H1 (cell line): ENCODE measurements around the gene ENDOU. TPM values are rescaled to one million over a fixed set of nuclear protein-coding genes. Genes with fewer than 3 reads are reported as not detected.

Experiments used
- CTCF ChIA-PET: fragments of 300-600 bp; sonication (Branson Sonifier 250); formaldehyde crosslinking; loops from one replicate; lab custom pipeline; 2021; ENCODE audit not compliant: partially characterized antibody; lab: Charles Lee
- POLR2A ChIA-PET: fragments of 300-600 bp; sonication (Branson Sonifier 250); formaldehyde crosslinking; loops from one replicate; lab custom pipeline; 2021; ENCODE audit warnings: inconsistent platforms; ENCODE audit not compliant: partially characterized antibody; lab: Charles Lee
- DNase-seq, 2 experiments: peaks; one replicate each; pipeline versions ENCODE4 v3.0.0 to v3.0.0-alpha.2; 2010 to 2022; ENCODE audit warnings: low spot score in 2 of 2, low read depth in 1 of 2, mixed read lengths in 1 of 2
- FAIRE-seq: peaks from 2 replicates; lab custom pipeline; 2011; peaks lifted over from hg19 to GRCh38; lab: Jason Lieb, UNC
- H2AFZ ChIP-seq: 2 replicates; pipeline ENCODE4 v1.8.1; 2012; ENCODE audit warnings: low read length, inconsistent platforms
- H2AK5ac ChIP-seq: 2 replicates; pipeline ENCODE4 v1.6.1; 2013; ENCODE audit warnings: low read depth, low read length
- H2BK120ac ChIP-seq: replicated peaks from 2 replicates; pipeline ENCODE3; 2013; ENCODE audit warnings: low read depth, low read length, inconsistent platforms
- H2BK12ac ChIP-seq: 2 replicates; pipeline ENCODE4 v1.6.1; 2013; ENCODE audit warnings: low read depth, low read length
- H2BK15ac ChIP-seq: 2 replicates; pipeline ENCODE4 v1.6.1; 2013; ENCODE audit warnings: low read length
- H2BK20ac ChIP-seq: 2 replicates; pipeline ENCODE4 v1.6.1; 2013; ENCODE audit warnings: low read length
- H2BK5ac ChIP-seq: 2 replicates; pipeline ENCODE4 v1.6.1; 2013; ENCODE audit warnings: low read depth, low read length
- H3K14ac ChIP-seq: 2 replicates; pipeline ENCODE4 v1.6.1; 2013; ENCODE audit warnings: inconsistent platforms; ENCODE audit not compliant: insufficient read length
- H3K18ac ChIP-seq: 2 replicates; pipeline ENCODE4 v1.6.1; 2013; ENCODE audit warnings: low read length; ENCODE audit errors: extremely low read depth
- H3K23ac ChIP-seq: 2 replicates; pipeline ENCODE4 v1.6.1; 2013; ENCODE audit warnings: inconsistent platforms; ENCODE audit not compliant: insufficient read length
- H3K23me2 ChIP-seq: 2 replicates; pipeline ENCODE4 v1.6.1; 2013; ENCODE audit warnings: low read depth, low read length
- H3K27ac ChIP-seq: 2 replicates; pipeline ENCODE4 v1.6.1; 2011; ENCODE audit warnings: low read depth, low read length, inconsistent platforms
- H3K27me3 ChIP-seq, 4 experiments: replicated peaks in 1 of 4; 1 replicate in 1 of 4; 2 replicates in 3 of 4; pipeline versions ENCODE4 v1.6.1 to v1.8.1; 2011 to 2013; ENCODE audit warnings: low read length in 3 of 4, mild to moderate bottlenecking in 3 of 4, inconsistent platforms in 2 of 4, mixed read lengths in 2 of 4, moderate library complexity in 1 of 4; ENCODE audit not compliant: control insufficient read depth in 3 of 4, insufficient read depth in 3 of 4; ENCODE audit errors: extremely low read depth in 1 of 4
- H3K36me3 ChIP-seq, 4 experiments: 2 replicates each; pipeline versions ENCODE4 v1.6.1 to v1.8.1; 2011 to 2013; ENCODE audit warnings: mild to moderate bottlenecking in 4 of 4, low read length in 3 of 4, moderate library complexity in 2 of 4, control low read depth in 1 of 4, inconsistent platforms in 1 of 4; ENCODE audit not compliant: insufficient read depth in 4 of 4, control insufficient read depth in 2 of 4
- H3K4ac ChIP-seq: replicated peaks from 2 replicates; pipeline ENCODE3; 2013; ENCODE audit warnings: low read length, low read depth, mixed read lengths, inconsistent platforms; ENCODE audit not compliant: insufficient read length
- H3K4me1 ChIP-seq, 4 experiments: replicated peaks in 1 of 4; 1 replicate in 1 of 4; 2 replicates in 3 of 4; pipeline versions ENCODE4 v1.6.1 to v1.8.1; 2011 to 2013; ENCODE audit warnings: low read length in 3 of 4, inconsistent platforms in 2 of 4, mixed read lengths in 1 of 4; ENCODE audit not compliant: insufficient read depth in 4 of 4, control insufficient read depth in 3 of 4
- H3K4me2 ChIP-seq, 2 experiments: 2 replicates each; pipeline versions ENCODE4 v1.6.1 to v1.8.1; 2011 to 2013; ENCODE audit warnings: low read depth in 2 of 2, low read length in 2 of 2, control low read depth in 1 of 2, inconsistent platforms in 1 of 2, mild to moderate bottlenecking in 1 of 2; ENCODE audit not compliant: insufficient read depth in 1 of 2
- H3K4me3 ChIP-seq, 4 experiments: fragments of 200-600, 300-600 bp in 1 of 4; sonication (generic), shearing (Covaris generic), sonication (Bioruptor Twin) in 1 of 4; 2 replicates each; pipeline versions ENCODE4 v1.5.1 to v1.8.1; 2011 to 2016; ENCODE audit warnings: low read length in 4 of 4, low read depth in 3 of 4, control low read depth in 2 of 4, inconsistent platforms in 2 of 4, mild to moderate bottlenecking in 2 of 4, mixed read lengths in 1 of 4, moderate library complexity in 1 of 4; ENCODE audit not compliant: insufficient read depth in 2 of 4; ENCODE audit errors: extremely low read depth in 1 of 4
- H3K56ac ChIP-seq: replicated peaks from 2 replicates; pipeline ENCODE3; 2013; ENCODE audit warnings: low read depth, mild to moderate bottlenecking, mixed read lengths, low read length, inconsistent platforms; ENCODE audit not compliant: insufficient read length
- H3K79me1 ChIP-seq: 2 replicates; pipeline ENCODE4 v1.6.1; 2013; ENCODE audit warnings: low read depth, low read length, control low read depth
- H3K79me2 ChIP-seq, 2 experiments: 2 replicates each; pipeline versions ENCODE4 v1.6.1 to v1.8.1; 2012 to 2013; ENCODE audit warnings: low read length in 2 of 2, mild to moderate bottlenecking in 2 of 2, inconsistent platforms in 1 of 2; ENCODE audit not compliant: insufficient read depth in 2 of 2, control insufficient read depth in 1 of 2
- H3K9ac ChIP-seq, 4 experiments: replicated peaks in 1 of 4; 1 replicate in 1 of 4; 2 replicates in 3 of 4; pipeline versions ENCODE4 v1.6.1 to v1.8.1; 2011 to 2013; ENCODE audit warnings: low read depth in 3 of 4, low read length in 3 of 4, control low read depth in 2 of 4, mild to moderate bottlenecking in 2 of 4, moderate library complexity in 2 of 4, inconsistent platforms in 1 of 4; ENCODE audit errors: extremely low read depth in 1 of 4
- H3K9me3 ChIP-seq, 2 experiments: 2 replicates each; pipeline versions ENCODE4 v1.6.1 to v1.8.1; 2012 to 2013; ENCODE audit warnings: mild to moderate bottlenecking in 2 of 2, moderate library complexity in 2 of 2, control low read depth in 1 of 2, inconsistent platforms in 1 of 2, low read depth in 1 of 2, low read length in 1 of 2, mixed read lengths in 1 of 2; ENCODE audit not compliant: insufficient read depth in 2 of 2
- H4K20me1 ChIP-seq, 2 experiments: replicated peaks in 1 of 2; 2 replicates each; pipeline versions ENCODE3 to v1.8.1; 2011 to 2013; ENCODE audit warnings: inconsistent platforms in 2 of 2, low read length in 2 of 2, mild to moderate bottlenecking in 1 of 2; ENCODE audit not compliant: insufficient read depth in 2 of 2, control insufficient read depth in 1 of 2
- H4K5ac ChIP-seq: 2 replicates; pipeline ENCODE4 v1.6.1; 2013; ENCODE audit warnings: low read length, low read depth, mixed read lengths, inconsistent platforms; ENCODE audit not compliant: insufficient read length
- H4K8ac ChIP-seq: 2 replicates; pipeline ENCODE4 v1.8.0; 2013; ENCODE audit warnings: mild to moderate bottlenecking, moderate library complexity, low read length, inconsistent platforms; ENCODE audit not compliant: insufficient read depth; ENCODE audit errors: extremely low read depth
- H4K91ac ChIP-seq: replicated peaks from 2 replicates; pipeline ENCODE3; 2013; ENCODE audit warnings: low read length, mixed read lengths, inconsistent platforms; ENCODE audit not compliant: insufficient read length
- ATF3 ChIP-seq: IDR thresholded peaks from 2 replicates; pipeline ENCODE4 v1.6.1; 2011; ENCODE audit warnings: low read depth, mild to moderate bottlenecking, low read length; ENCODE audit not compliant: insufficient read depth
- CBX5 ChIP-seq: fragments of 300-800, 300-1000 bp; sonication (generic); IDR thresholded peaks from 2 replicates; pipeline ENCODE4 v1.7.1; 2016; ENCODE audit warnings: antibody characterized with exemption, low read length, low read depth
- CHD1 ChIP-seq: IDR thresholded peaks from 2 replicates; pipeline ENCODE4 v1.6.1; 2012; ENCODE audit warnings: low read depth, low read length, improper control_type of control experiment
- EGR1 ChIP-seq: IDR thresholded peaks from 2 replicates; pipeline ENCODE4 v1.6.1; 2011; ENCODE audit warnings: low read depth, low read length, borderline replicate concordance
- JUN ChIP-seq: IDR thresholded peaks from 2 replicates; pipeline ENCODE4 v1.6.1; 2011; ENCODE audit warnings: low read depth, mild to moderate bottlenecking, improper control_type of control experiment, low read length
- KDM5A ChIP-seq: fragments of 200-600 bp; IDR thresholded peaks from 2 replicates; pipeline ENCODE4 v1.7.1; 2012; ENCODE audit warnings: mild to moderate bottlenecking, low read length, inconsistent platforms, mixed read lengths
- RFX5 ChIP-seq: IDR thresholded peaks from 2 replicates; pipeline ENCODE4 v1.6.1; 2011; ENCODE audit warnings: low read depth, low read length, improper control_type of control experiment, borderline replicate concordance
- RNF2 ChIP-seq: fragments of 200-900, 300-1000 bp; sonication (generic); IDR thresholded peaks from 2 replicates; pipeline ENCODE4 v1.7.1; 2016; ENCODE audit warnings: borderline replicate concordance, low read depth, mild to moderate bottlenecking, antibody characterized with exemption, low read length; ENCODE audit not compliant: poor library complexity, severe bottlenecking; ENCODE audit errors: missing control alignments
- SP1 ChIP-seq: IDR thresholded peaks from 2 replicates; pipeline ENCODE4 v1.6.1; 2011; ENCODE audit warnings: low read depth, low read length
- TEAD4 ChIP-seq: IDR thresholded peaks from 2 replicates; pipeline ENCODE4 v1.6.1; 2012; ENCODE audit warnings: low read depth, low read length, inconsistent platforms, mixed read lengths
- USF2 ChIP-seq: IDR thresholded peaks from 2 replicates; pipeline ENCODE4 v1.6.1; 2011; ENCODE audit warnings: low read length, improper control_type of control experiment
- YY1 ChIP-seq: IDR thresholded peaks from 2 replicates; pipeline ENCODE4 v1.6.1; 2011; ENCODE audit warnings: low read depth, mild to moderate bottlenecking, low read length
- ZNF274 ChIP-seq: IDR thresholded peaks from 2 replicates; pipeline ENCODE4 v1.7.0; 2012; ENCODE audit warnings: low read length, borderline replicate concordance; ENCODE audit errors: extremely low read depth
- WGBS, 2 experiments: shearing (Covaris generic) in 1 of 2; methylation state at CpG; one replicate each; pipeline versions ENCODE4 v1.1.6 to v1.1.7; 2013 to 2015; ENCODE audit warnings: low lambda C conversion rate in 2 of 2, mixed read lengths in 2 of 2, inconsistent platforms in 1 of 2, low coverage in 1 of 2, missing lambda C conversion rate in 1 of 2; ENCODE audit not compliant: insufficient replicate concordance in 2 of 2, insufficient coverage in 1 of 2, insufficient read length in 1 of 2; ENCODE audit errors: extremely low coverage in 1 of 2, missing lambda C conversion rate in 1 of 2; 5-methylcytosine and 5-hydroxymethylcytosine counted together
- polyA plus RNA-seq, 7 experiments: library from polyadenylated mRNA; depleted of rRNA in 3 of 7; stranded (reverse) in 5 of 7; unstranded in 2 of 7; fragments of >200 nt in 5 of 7; fragments of 200-250 nt in 2 of 7; gene quantifications; 1 replicate in 5 of 7; 2 replicates in 1 of 7; 4 replicates in 1 of 7; pipeline versions ENCODE4 v1.2.1 to v1.2.3, GENCODE V29; 2011 to 2013; ENCODE audit warnings: missing spikeins in 2 of 7, mixed read lengths in 2 of 7
- total RNA-seq: library from RNA; stranded (reverse); fragmentation: NEBNext Ultra II Directional; extraction: Animal tissue kit (Norgen Biotek cat#: 25700); gene quantifications from 2 replicates; pipeline ENCODE4 v1.2.1, GENCODE V29; 2021

Gene ENDOU
- total and polyA plus RNA-seq, 2 of the 8 experiments (the other 6 are each of a cell fraction or from before 2014, with no cell fraction given): not detected

GRCh38 chr12:47731723-47732122, 6.4 kb upstream of the ENDOU start:
- Histone ChIP-seq H2BK5ac (no peak overlapping the region), H2BK12ac (no peak overlapping the region), H2BK20ac (no peak overlapping the region), H2BK15ac (no peak overlapping the region), H2AFZ (no peak overlapping the region), H3K4ac (no peak overlapping the region), H3K27me3 (peaks cover 0 to 2% (median 0%) of the 10 kb centered on the region in 4 experiments; a peak in 1 of 7 replicates), H3K9me3 (no peaks in the 10 kb centered on the region), H4K5ac (no peak overlapping the region), H3K18ac (no peak overlapping the region), H3K23ac (no peak overlapping the region), H3K79me2 (no peaks in the 10 kb centered on the region), H3K4me2 (no peak overlapping the region), H3K4me1 (peaks cover 3 to 19% (median 11%) of the 10 kb centered on the region in 4 experiments), H2AK5ac (no peak overlapping the region), H2BK120ac (no peak overlapping the region), H3K23me2 (no peaks in the 10 kb centered on the region), H3K9ac (no peak overlapping the region), H3K56ac (no peak overlapping the region), H4K91ac (no peak overlapping the region), H4K8ac (no peak overlapping the region), H3K27ac (no peak overlapping the region), H4K20me1 (no peaks in the 10 kb centered on the region), H3K36me3 (no peaks in the 10 kb centered on the region), H3K79me1 (no peaks in the 10 kb centered on the region), H3K14ac (no peak overlapping the region), H3K4me3 (no peak overlapping the region)
- FAIRE-seq: no peak
- WGBS, 2 experiments: 87% methylated on average over 5 of the region's 5 CpGs; no CpG with 5 or more reads in 1 of the 2 experiments
- POLR2A ChIA-PET: interaction anchor here (0.8 to 1.8 kb wide), 5 partner anchors 10 to 48 kb away, joined by 3 to 7 read pairs (median 5); partner anchors contain the start of gene SLC48A1
- DNase-seq: no peak
- CTCF ChIA-PET: interaction anchor here (0.7 to 64.6 kb wide), 8 partner anchors 10 to 124 kb away, joined by 3 to 2442 read pairs (median 12); partner anchors contain the start of genes RAPGEF3 and SLC48A1
- TF ChIP-seq KDM5A: no peak
- TF ChIP-seq EGR1: no peak
- no peak for TF ChIP-seq YY1
- no peak for TF ChIP-seq RNF2
- no peak for TF ChIP-seq CHD1
- TF ChIP-seq ATF3: no peak
- no peak for TF ChIP-seq CBX5
- TF ChIP-seq TEAD4: no peak
- no peak for TF ChIP-seq RFX5
- TF ChIP-seq USF2: no peak
- no peak for TF ChIP-seq JUN
- TF ChIP-seq SP1: no peak
- TF ChIP-seq ZNF274: no peak
